Measurements from ENCODE around the gene RAB1A.

The RAB1A gene

GRCh38 chr2:65146078-65146477, 16.2 kb upstream of the RAB1A start:
- Histone ChIP-seq H3K4me2 (ENCODE audit: insufficient read depth, low read length) (no peak overlapping the region), H3K27ac (ENCODE audit: low read length) (no peak overlapping the region), H4K20me1 (ENCODE audit: insufficient read depth, low read length) (no peaks in the 10 kb centered on the region), H3K27me3 (ENCODE audit: insufficient read depth, low read length, poor library complexity) (no peaks in the 10 kb centered on the region), H3K79me2 (ENCODE audit: insufficient read depth, low read length) (no peaks in the 10 kb centered on the region), H3K36me3 (ENCODE audit: insufficient read depth, low read length) (no peaks in the 10 kb centered on the region), H3K4me3 (ENCODE audit: low read depth in 1 of 2, low read length in 2 of 2) (no peak overlapping the region), H3K4me1 (ENCODE audit: insufficient read depth, low read length) (no peaks in the 10 kb centered on the region), H2AFZ (ENCODE audit: low read depth, low read length) (no peak overlapping the region), H3K9ac (ENCODE audit: low read depth, low read length) (no peak overlapping the region), H3K9me3 (ENCODE audit: insufficient read depth, low read length, severe bottlenecking) (no peaks in the 10 kb centered on the region)
- no peak for TF ChIP-seq EZH2 (IDR thresholded peaks at IDR 0.05; ENCODE audit: borderline replicate concordance, low read depth, low read length, severe bottlenecking)
- TF ChIP-seq, protein P1, sequence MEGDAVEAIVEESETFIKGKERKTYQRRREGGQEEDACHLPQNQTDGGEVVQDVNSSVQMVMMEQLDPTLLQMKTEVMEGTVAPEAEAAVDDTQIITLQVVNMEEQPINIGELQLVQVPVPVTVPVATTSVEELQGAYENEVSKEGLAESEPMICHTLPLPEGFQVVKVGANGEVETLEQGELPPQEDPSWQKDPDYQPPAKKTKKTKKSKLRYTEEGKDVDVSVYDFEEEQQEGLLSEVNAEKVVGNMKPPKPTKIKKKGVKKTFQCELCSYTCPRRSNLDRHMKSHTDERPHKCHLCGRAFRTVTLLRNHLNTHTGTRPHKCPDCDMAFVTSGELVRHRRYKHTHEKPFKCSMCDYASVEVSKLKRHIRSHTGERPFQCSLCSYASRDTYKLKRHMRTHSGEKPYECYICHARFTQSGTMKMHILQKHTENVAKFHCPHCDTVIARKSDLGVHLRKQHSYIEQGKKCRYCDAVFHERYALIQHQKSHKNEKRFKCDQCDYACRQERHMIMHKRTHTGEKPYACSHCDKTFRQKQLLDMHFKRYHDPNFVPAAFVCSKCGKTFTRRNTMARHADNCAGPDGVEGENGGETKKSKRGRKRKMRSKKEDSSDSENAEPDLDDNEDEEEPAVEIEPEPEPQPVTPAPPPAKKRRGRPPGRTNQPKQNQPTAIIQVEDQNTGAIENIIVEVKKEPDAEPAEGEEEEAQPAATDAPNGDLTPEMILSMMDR (IDR thresholded peaks at IDR 0.05; ENCODE audit: borderline replicate concordance, extremely low read depth, low read length, poor library complexity, severe bottlenecking), result no peak
- no peak for ATAC-seq (ENCODE audit: insufficient read depth, low read depth)
- DNase-seq, result no peak

- Histone ChIP-seq H3K79me2 (ENCODE audit: insufficient read depth, low read length) (no peaks in the 10 kb centered on the region), H3K9me3 (ENCODE audit: insufficient read depth, low read length, severe bottlenecking) (no peaks in the 10 kb centered on the region), H3K27me3 (ENCODE audit: insufficient read depth, low read length, poor library complexity) (no peaks in the 10 kb centered on the region), H3K36me3 (ENCODE audit: insufficient read depth, low read length) (no peaks in the 10 kb centered on the region), H3K4me3 (ENCODE audit: low read depth in 1 of 2, low read length in 2 of 2) (no peak overlapping the region), H3K27ac (ENCODE audit: low read length) (no peak overlapping the region), H3K9ac (ENCODE audit: low read depth, low read length) (no peak overlapping the region), H3K4me1 (ENCODE audit: insufficient read depth, low read length) (no peaks in the 10 kb centered on the region), H2AFZ (ENCODE audit: low read depth, low read length) (no peak overlapping the region), H3K4me2 (ENCODE audit: insufficient read depth, low read length) (no peak overlapping the region), H4K20me1 (ENCODE audit: insufficient read depth, low read length) (no peaks in the 10 kb centered on the region)
- TF ChIP-seq EZH2 (IDR thresholded peaks at IDR 0.05; ENCODE audit: borderline replicate concordance, low read depth, low read length, severe bottlenecking), result no peak
- TF ChIP-seq, protein P1 (IDR thresholded peaks at IDR 0.05; ENCODE audit: borderline replicate concordance, extremely low read depth, low read length, poor library complexity, severe bottlenecking), result no peak
- no peak for ATAC-seq (ENCODE audit: insufficient read depth, low read depth)
- no peak for DNase-seq
Observed at GRCh38 chr2:65144571-65144970, 14.7 kb upstream of the RAB1A start.

DNA sequence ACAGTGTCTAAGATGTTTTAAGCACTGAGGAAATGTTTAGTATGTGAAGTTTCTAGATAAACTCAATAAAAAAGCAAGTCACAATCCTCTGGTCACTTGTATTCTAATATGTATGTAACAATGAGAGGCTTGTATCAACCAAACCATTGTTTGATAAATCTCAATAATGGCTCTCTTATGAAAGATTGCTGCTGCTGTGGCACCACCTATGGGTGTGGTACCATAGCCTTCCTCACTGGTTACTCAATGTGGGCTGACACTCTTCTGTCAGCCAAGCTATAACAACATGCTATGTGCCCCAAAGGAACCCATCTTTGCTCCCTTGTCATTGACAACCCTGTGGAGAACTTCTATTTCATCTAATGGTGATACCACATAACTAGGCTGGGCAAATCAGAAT, 12.6 kb upstream of the RAB1A start:
- DNase-seq, result no peak
- H3K9me3 ChIP-seq (ENCODE audit: insufficient read depth, low read length, severe bottlenecking), result no peaks in the 10 kb centered on the region
- H3K4me2 ChIP-seq (ENCODE audit: insufficient read depth, low read length), result no peak overlapping the region
- H3K36me3 ChIP-seq (ENCODE audit: insufficient read depth, low read length), result no peaks in the 10 kb centered on the region
- no peaks in the 10 kb centered on the region for H3K27me3 ChIP-seq (ENCODE audit: insufficient read depth, low read length, poor library complexity)
- H3K4me1 ChIP-seq (ENCODE audit: insufficient read depth, low read length), result no peaks in the 10 kb centered on the region
- H3K4me3 ChIP-seq (ENCODE audit: low read depth in 1 of 2, low read length in 2 of 2), result no peak overlapping the region
- no peaks in the 10 kb centered on the region for H4K20me1 ChIP-seq (ENCODE audit: insufficient read depth, low read length)
- no peak for ATAC-seq (ENCODE audit: insufficient read depth, low read depth)
- H3K79me2 ChIP-seq (ENCODE audit: insufficient read depth, low read length), result no peaks in the 10 kb centered on the region
- no peak overlapping the region for H2AFZ ChIP-seq (ENCODE audit: low read depth, low read length)
- no peak overlapping the region for H3K9ac ChIP-seq (ENCODE audit: low read depth, low read length)
- no peak overlapping the region for H3K27ac ChIP-seq (ENCODE audit: low read length)
- TF ChIP-seq EZH2 (IDR thresholded peaks at IDR 0.05; ENCODE audit: borderline replicate concordance, low read depth, low read length, severe bottlenecking), result no peak
- TF ChIP-seq, protein P1 (IDR thresholded peaks at IDR 0.05; ENCODE audit: borderline replicate concordance, extremely low read depth, low read length, poor library complexity, severe bottlenecking), result no peak

All from DND-41 (cell line).